HL-60 (cell line): ENCODE results near the gene ZNF444.

Experiments used
- GABPA ChIP-seq: IDR thresholded peaks from 2 replicates; pipeline ENCODE4 v1.6.1; 2012; ENCODE audit warnings: low read depth
- POLR2AphosphoS5 ChIP-seq: IDR thresholded peaks from 2 replicates; pipeline ENCODE4 v1.6.1; 2012; ENCODE audit warnings: low read depth
- SPI1 ChIP-seq: IDR thresholded peaks from 2 replicates; pipeline ENCODE4 v1.6.1; 2012; ENCODE audit warnings: low read depth, mild to moderate bottlenecking, borderline replicate concordance
- TF ChIP-seq, protein P1 (sequence below): IDR thresholded peaks from one replicate; pipeline ENCODE4 v1.5.1; 2011; ENCODE audit warnings: low read length, control low read depth, inconsistent platforms; ENCODE audit not compliant: insufficient read depth

DNA sequence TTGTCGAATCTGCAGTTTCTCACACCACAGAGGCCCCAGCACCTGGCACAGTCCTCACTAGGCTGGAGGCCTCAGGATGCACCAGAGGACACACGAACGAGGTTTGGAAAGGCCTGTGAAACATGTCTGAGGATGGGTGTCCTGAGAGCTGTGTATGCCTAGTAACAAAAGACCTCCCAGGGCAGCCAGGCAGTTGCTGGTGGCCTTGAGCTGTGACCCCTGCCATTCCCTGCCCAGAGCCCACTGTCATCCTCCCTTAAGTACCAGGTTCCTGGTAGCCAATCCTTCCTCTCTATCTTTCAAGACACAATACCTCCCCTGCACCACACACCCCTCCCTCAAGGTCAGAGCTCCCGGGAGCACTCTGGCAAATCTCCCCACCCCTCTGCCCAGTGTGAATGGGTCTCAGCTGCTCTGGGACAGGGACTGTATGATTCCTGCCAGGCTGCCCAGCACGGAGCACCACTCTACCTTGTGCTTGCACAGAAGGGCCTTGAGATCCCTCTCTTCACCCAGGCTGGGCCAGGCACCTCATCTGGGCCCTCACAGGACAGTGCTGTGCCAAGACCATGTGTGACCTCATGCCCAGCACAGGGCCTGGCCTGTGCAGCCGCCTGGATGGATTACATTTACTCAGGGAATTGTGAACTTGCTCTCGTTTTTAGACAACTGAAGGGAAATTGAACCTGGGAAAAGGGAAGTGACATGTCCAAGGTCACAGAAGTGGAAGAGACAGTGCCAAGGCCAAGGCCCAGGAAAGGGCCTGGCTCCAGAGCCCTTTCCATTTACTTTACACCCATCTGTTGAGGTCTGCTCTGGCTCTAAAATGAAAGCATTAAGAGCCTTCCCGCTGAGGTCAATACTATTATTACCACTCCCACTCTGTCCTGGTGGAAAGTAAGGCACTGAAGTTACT, 22.2 kb upstream of the ZNF444 start:
- TF ChIP-seq, protein P1, sequence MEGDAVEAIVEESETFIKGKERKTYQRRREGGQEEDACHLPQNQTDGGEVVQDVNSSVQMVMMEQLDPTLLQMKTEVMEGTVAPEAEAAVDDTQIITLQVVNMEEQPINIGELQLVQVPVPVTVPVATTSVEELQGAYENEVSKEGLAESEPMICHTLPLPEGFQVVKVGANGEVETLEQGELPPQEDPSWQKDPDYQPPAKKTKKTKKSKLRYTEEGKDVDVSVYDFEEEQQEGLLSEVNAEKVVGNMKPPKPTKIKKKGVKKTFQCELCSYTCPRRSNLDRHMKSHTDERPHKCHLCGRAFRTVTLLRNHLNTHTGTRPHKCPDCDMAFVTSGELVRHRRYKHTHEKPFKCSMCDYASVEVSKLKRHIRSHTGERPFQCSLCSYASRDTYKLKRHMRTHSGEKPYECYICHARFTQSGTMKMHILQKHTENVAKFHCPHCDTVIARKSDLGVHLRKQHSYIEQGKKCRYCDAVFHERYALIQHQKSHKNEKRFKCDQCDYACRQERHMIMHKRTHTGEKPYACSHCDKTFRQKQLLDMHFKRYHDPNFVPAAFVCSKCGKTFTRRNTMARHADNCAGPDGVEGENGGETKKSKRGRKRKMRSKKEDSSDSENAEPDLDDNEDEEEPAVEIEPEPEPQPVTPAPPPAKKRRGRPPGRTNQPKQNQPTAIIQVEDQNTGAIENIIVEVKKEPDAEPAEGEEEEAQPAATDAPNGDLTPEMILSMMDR: no peak
- TF ChIP-seq POLR2AphosphoS5: no peak
- TF ChIP-seq GABPA: no peak
- peak; percentile 81 for TF ChIP-seq SPI1
